GM19238 (cell line): ENCODE measurements around the gene KIAA1671.

Experiments used
- DNase-seq: peaks from one replicate; pipeline ENCODE4 v3.0.0; 2011; ENCODE audit warnings: low spot score; ENCODE audit not compliant: insufficient read length

The KIAA1671 gene

GRCh38 chr22:24981066-24981465, 28.6 kb downstream of the KIAA1671 start:
- DNase-seq = no peak

- no peak for DNase-seq
Observed at GRCh38 chr22:24981656-24982055, 29.1 kb downstream of the KIAA1671 start.

GRCh38 chr22:24982301-24983056, 30.0 kb downstream of the KIAA1671 start:
- no peak for DNase-seq

- DNase-seq = no peak
Observed at GRCh38 chr22:24983151-24983550, 30.6 kb downstream of the KIAA1671 start.

GRCh38 chr22:24984122-24984521, 31.6 kb downstream of the KIAA1671 start:
- no peak for DNase-seq

GRCh38 chr22:24985826-24986214, 33.3 kb downstream of the KIAA1671 start:
- no peak for DNase-seq

- no peak for DNase-seq
Observed at GRCh38 chr22:24986816-24987215, 34.3 kb downstream of the KIAA1671 start.

GRCh38 chr22:24989135-24989534, 36.6 kb downstream of the KIAA1671 start:
- no peak for DNase-seq

GRCh38 chr22:24989541-24989951, 37.0 kb downstream of the KIAA1671 start:
- no peak for DNase-seq

GRCh38 chr22:24990344-24990905, 37.9 kb downstream of the KIAA1671 start:
- no peak for DNase-seq

- DNase-seq = no peak
Observed at GRCh38 chr22:24992946-24993345, 40.4 kb downstream of the KIAA1671 start.

- no peak for DNase-seq
Observed at GRCh38 chr22:24994070-24994763, 41.7 kb downstream of the KIAA1671 start.

GRCh38 chr22:24995649-24996180, 43.2 kb downstream of the KIAA1671 start:
- DNase-seq = no peak

- no peak for DNase-seq
Observed at GRCh38 chr22:24996420-24996952, 44.0 kb downstream of the KIAA1671 start.

- DNase-seq = no peak
Observed at GRCh38 chr22:24997023-24997422, 44.5 kb downstream of the KIAA1671 start.

GRCh38 chr22:25000686-25001085, 48.2 kb downstream of the KIAA1671 start:
- no peak for DNase-seq

GRCh38 chr22:25002241-25002985, 49.9 kb downstream of the KIAA1671 start:
- no peak for DNase-seq

GRCh38 chr22:25006354-25006753, 53.8 kb downstream of the KIAA1671 start:
- no peak for DNase-seq

GRCh38 chr22:25007444-25008106, 55.1 kb downstream of the KIAA1671 start:
- DNase-seq = no peak

- no peak for DNase-seq
Observed at GRCh38 chr22:25008666-25009065, 56.1 kb downstream of the KIAA1671 start.

GRCh38 chr22:25012741-25013143, 60.2 kb downstream of the KIAA1671 start:
- no peak for DNase-seq
